HepG2 (cell line): ENCODE results near the gene TUFM. TPM values are rescaled to one million over a fixed set of nuclear protein-coding genes. Genes with fewer than 3 reads are reported as not detected.

Source experiments
- ATAD3A ChIP-seq: sonication (generic); formaldehyde crosslinking; IDR thresholded peaks from 2 replicates; pipeline ENCODE4 v1.4.0; 2020; ENCODE audit warnings: missing genetic modification reagents
- ETV6 ChIP-seq: sonication (generic); formaldehyde crosslinking; conservative IDR thresholded peaks from 2 replicates; pipeline ENCODE4 v1.4.0; 2020; ENCODE audit warnings: missing genetic modification reagents
- FOXA3 ChIP-seq: IDR thresholded peaks from 2 replicates; pipeline ENCODE4 v1.6.1; 2016; ENCODE audit warnings: missing genetic modification reagents, missing compliant biosample characterization
- MBNL3 ChIP-seq: fragments of 250-450 bp; sonication (Bioruptor Pico); conservative IDR thresholded peaks from 2 replicates; pipeline ENCODE4 v1.8.0; 2022; ENCODE audit warnings: mild to moderate bottlenecking, inconsistent platforms
- MTA3 ChIP-seq: sonication (generic); formaldehyde crosslinking; IDR thresholded peaks from 2 replicates; pipeline ENCODE4 v1.4.0; 2020; ENCODE audit warnings: missing genetic modification reagents
- PHF21A ChIP-seq: sonication (generic); formaldehyde crosslinking; IDR thresholded peaks from 2 replicates; pipeline ENCODE4 v1.5.0; 2020; ENCODE audit warnings: mild to moderate bottlenecking, missing genetic modification reagents
- RARA ChIP-seq: IDR thresholded peaks from 2 replicates; pipeline ENCODE4 v1.6.1; 2016; ENCODE audit warnings: missing genetic modification reagents, missing compliant biosample characterization
- SKI ChIP-seq: fragments of 450-650 bp; IDR thresholded peaks from one replicate; pipeline ENCODE4 v1.6.1; 2018; ENCODE audit warnings: mild to moderate bottlenecking; ENCODE audit not compliant: partially characterized antibody
- ZFYVE20 ChIP-seq: sonication (generic); formaldehyde crosslinking; IDR thresholded peaks from 2 replicates; pipeline ENCODE4 v1.8.0; 2023; ENCODE audit warnings: low read depth, mild to moderate bottlenecking, moderate library complexity, missing genetic modification reagents, borderline replicate concordance
- ZNF251 ChIP-seq: sonication (generic); formaldehyde crosslinking; IDR thresholded peaks from 2 replicates; pipeline ENCODE4 v1.9.0; 2021; ENCODE audit warnings: mild to moderate bottlenecking, missing genetic modification reagents
- ZNF329 ChIP-seq: sonication (generic); formaldehyde crosslinking; IDR thresholded peaks from 2 replicates; pipeline ENCODE4 v1.9.0; 2021; ENCODE audit warnings: low read depth, mild to moderate bottlenecking, missing genetic modification reagents
- ZNF484 ChIP-seq: sonication (generic); formaldehyde crosslinking; IDR thresholded peaks from 2 replicates; pipeline ENCODE4 v1.5.1; 2020; ENCODE audit warnings: mild to moderate bottlenecking, low read depth, missing genetic modification reagents, borderline replicate concordance
- ZNF558 ChIP-seq: sonication (generic); formaldehyde crosslinking; IDR thresholded peaks from 2 replicates; pipeline ENCODE4 v1.9.0; 2022; ENCODE audit warnings: mild to moderate bottlenecking, missing genetic modification reagents, borderline replicate concordance
- ZNF607 ChIP-seq: sonication (generic); formaldehyde crosslinking; IDR thresholded peaks from 2 replicates; pipeline ENCODE4 v1.5.1; 2020; ENCODE audit warnings: missing genetic modification reagents, mild to moderate bottlenecking, borderline replicate concordance
- ZNF670 ChIP-seq: sonication (generic); formaldehyde crosslinking; IDR thresholded peaks from 2 replicates; pipeline ENCODE4 v1.8.0; 2022; ENCODE audit warnings: mild to moderate bottlenecking, missing genetic modification reagents, borderline replicate concordance
- ZNF790 ChIP-seq: sonication (generic); formaldehyde crosslinking; IDR thresholded peaks from 2 replicates; pipeline ENCODE4 v1.8.0; 2022; ENCODE audit warnings: missing genetic modification reagents, mild to moderate bottlenecking, borderline replicate concordance
- ZNF839 ChIP-seq: sonication (generic); formaldehyde crosslinking; IDR thresholded peaks from 2 replicates; pipeline ENCODE4 v1.4.0; 2020; ENCODE audit warnings: missing genetic modification reagents, mild to moderate bottlenecking, borderline replicate concordance
- polyA plus RNA-seq, 8 experiments: library from polyadenylated mRNA; depleted of rRNA in 3 of 8; stranded (reverse) in 7 of 8; unstranded in 1 of 8; fragments of >200 nt; fragmentation: Illumina TruSeq in 4 of 8; extraction: Trizol in 4 of 8; gene quantifications; 2 replicates each; pipeline versions ENCODE4 v1.2.1 to v1.2.3, GENCODE V29; 2011 to 2016; ENCODE audit warnings: low read depth in 4 of 8, missing spikeins in 1 of 8, mixed read lengths in 1 of 8; ENCODE audit not compliant: insufficient read depth in 1 of 8
- total RNA-seq, 5 experiments: library from RNA; depleted of rRNA; stranded (reverse); fragments of >200 nt; fragmentation: Illumina TruSeq; extraction: Trizol; gene quantifications; 2 replicates each; pipeline ENCODE4 v1.2.3, GENCODE V29; 2016; ENCODE audit warnings: low read depth in 1 of 5
- TF ChIP-seq, protein P1 (sequence below): sonication (generic); formaldehyde crosslinking; IDR thresholded peaks from 2 replicates; pipeline ENCODE4 v1.4.0; 2020; ENCODE audit warnings: missing genetic modification reagents, borderline replicate concordance
- TF ChIP-seq, protein P2 (sequence below): sonication (generic); formaldehyde crosslinking; IDR thresholded peaks from 2 replicates; pipeline ENCODE4 v1.4.0; 2020; ENCODE audit warnings: mild to moderate bottlenecking, missing genetic modification reagents

TUFM gene
- total and polyA plus RNA-seq, 2 of the 13 experiments (the other 11 are each of a cell fraction or from before 2014, with no cell fraction given), result 206 to 298 TPM

DNA sequence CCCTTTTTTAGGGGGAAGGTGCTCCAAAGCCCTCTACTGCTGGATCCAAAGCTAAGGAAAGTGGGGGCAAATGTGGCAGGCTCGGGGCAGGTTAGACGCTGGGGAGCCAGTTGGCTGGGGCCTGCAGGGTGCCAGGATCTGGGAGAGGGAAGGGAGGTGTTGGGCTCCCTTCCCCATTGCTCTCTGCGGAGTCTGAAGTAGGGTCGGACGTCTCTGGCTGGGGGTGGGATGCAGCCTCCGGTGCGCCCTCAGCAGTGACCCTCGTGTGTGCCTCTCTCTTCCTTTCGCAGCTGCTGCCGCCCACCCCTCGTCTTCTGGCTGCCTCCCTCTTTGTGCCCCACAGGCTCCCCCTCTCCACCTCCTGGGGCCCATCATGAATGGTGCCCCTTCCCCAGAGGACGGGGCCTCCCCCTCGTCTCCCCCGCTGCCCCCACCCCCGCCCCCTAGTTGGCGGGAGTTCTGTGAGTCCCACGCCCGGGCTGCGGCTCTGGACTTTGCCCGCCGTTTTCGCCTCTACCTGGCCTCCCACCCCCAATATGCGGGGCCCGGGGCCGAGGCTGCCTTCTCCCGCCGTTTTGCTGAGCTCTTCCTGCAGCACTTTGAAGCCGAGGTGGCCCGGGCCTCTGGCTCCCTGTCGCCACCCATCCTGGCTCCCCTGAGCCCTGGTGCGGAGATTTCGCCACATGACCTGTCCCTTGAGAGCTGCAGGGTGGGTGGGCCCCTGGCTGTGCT is 19.7 kb upstream of the TUFM start (continued):
- TF ChIP-seq, protein P1, sequence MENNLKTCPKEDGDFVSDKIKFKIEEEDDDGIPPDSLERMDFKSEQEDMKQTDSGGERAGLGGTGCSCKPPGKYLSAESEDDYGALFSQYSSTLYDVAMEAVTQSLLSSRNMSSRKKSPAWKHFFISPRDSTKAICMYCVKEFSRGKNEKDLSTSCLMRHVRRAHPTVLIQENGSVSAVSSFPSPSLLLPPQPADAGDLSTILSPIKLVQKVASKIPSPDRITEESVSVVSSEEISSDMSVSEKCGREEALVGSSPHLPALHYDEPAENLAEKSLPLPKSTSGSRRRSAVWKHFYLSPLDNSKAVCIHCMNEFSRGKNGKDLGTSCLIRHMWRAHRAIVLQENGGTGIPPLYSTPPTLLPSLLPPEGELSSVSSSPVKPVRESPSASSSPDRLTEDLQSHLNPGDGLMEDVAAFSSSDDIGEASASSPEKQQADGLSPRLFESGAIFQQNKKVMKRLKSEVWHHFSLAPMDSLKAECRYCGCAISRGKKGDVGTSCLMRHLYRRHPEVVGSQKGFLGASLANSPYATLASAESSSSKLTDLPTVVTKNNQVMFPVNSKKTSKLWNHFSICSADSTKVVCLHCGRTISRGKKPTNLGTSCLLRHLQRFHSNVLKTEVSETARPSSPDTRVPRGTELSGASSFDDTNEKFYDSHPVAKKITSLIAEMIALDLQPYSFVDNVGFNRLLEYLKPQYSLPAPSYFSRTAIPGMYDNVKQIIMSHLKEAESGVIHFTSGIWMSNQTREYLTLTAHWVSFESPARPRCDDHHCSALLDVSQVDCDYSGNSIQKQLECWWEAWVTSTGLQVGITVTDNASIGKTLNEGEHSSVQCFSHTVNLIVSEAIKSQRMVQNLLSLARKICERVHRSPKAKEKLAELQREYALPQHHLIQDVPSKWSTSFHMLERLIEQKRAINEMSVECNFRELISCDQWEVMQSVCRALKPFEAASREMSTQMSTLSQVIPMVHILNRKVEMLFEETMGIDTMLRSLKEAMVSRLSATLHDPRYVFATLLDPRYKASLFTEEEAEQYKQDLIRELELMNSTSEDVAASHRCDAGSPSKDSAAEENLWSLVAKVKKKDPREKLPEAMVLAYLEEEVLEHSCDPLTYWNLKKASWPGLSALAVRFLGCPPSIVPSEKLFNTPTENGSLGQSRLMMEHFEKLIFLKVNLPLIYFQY (CRISPR knock-in tag), result no peak
- TF ChIP-seq ZNF484 (CRISPR knock-in tag) (no peak), ZNF251 (CRISPR knock-in tag) (no peak), ZFYVE20 (CRISPR knock-in tag) (no peak), ZNF839 (CRISPR knock-in tag) (no peak), ETV6 (CRISPR knock-in tag) (peak; percentile 51; the same call in 1 of the 2 replicates), ZNF790 (0 out of 2 replicates have a peak, but pooled peaks have one; percentile 36), ATAD3A (no peak), MTA3 (CRISPR knock-in tag) (no peak), RARA (CRISPR knock-in tag) (peak; percentile 30; the same call in 1 of the 2 replicates), ZNF558 (CRISPR knock-in tag) (0 out of 2 replicates have a peak, but pooled peaks have one; percentile 7), SKI (no peak), PHF21A (CRISPR knock-in tag) (peak; percentile 38; the same call in 1 of the 2 replicates), FOXA3 (CRISPR knock-in tag) (no peak), ZNF670 (CRISPR knock-in tag) (peak; percentile 83; the same call in 1 of the 2 replicates), MBNL3 (CRISPR knock-in tag) (no peak), ZNF329 (CRISPR knock-in tag) (no peak), ZNF607 (CRISPR knock-in tag) (0 out of 2 replicates have a peak, but pooled peaks have one; percentile 57)
- TF ChIP-seq, protein P2, sequence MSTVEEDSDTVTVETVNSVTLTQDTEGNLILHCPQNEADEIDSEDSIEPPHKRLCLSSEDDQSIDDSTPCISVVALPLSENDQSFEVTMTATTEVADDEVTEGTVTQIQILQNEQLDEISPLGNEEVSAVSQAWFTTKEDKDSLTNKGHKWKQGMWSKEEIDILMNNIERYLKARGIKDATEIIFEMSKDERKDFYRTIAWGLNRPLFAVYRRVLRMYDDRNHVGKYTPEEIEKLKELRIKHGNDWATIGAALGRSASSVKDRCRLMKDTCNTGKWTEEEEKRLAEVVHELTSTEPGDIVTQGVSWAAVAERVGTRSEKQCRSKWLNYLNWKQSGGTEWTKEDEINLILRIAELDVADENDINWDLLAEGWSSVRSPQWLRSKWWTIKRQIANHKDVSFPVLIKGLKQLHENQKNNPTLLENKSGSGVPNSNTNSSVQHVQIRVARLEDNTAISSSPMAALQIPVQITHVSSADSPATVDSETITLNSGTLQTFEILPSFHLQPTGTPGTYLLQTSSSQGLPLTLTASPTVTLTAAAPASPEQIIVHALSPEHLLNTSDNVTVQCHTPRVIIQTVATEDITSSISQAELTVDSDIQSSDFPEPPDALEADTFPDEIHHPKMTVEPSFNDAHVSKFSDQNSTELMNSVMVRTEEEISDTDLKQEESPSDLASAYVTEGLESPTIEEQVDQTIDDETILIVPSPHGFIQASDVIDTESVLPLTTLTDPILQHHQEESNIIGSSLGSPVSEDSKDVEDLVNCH (CRISPR knock-in tag), result no peak
